DMS 273 (cell line): ENCODE data around the gene ACVRL1.

Experiments
- DNase-seq: peaks from one replicate; lab custom pipeline; 2025; ENCODE audit not compliant: unreplicated experiment; lab: John Stamatoyannopoulos, UW

The ACVRL1 gene

GRCh38 chr12:51907083-51907855, at the start of gene ACVRL1:
ACVRL1 (plus strand) TSS chr12:51907504; CDS start chr12:51912475, 4,971 bp downstream.
- DNase-seq: no peak

- DNase-seq: no peak
These were observed 46.3 kb upstream of the ACVRL1 start for GRCh38 chr12:51860986-51861385.

GRCh38 chr12:51862947-51863346, 44.4 kb upstream of the ACVRL1 start:
- no peak for DNase-seq

GRCh38 chr12:51863363-51863932, 43.9 kb upstream of the ACVRL1 start:
- no peak for DNase-seq

- peak; percentile 85 for DNase-seq
These were observed 43.1 kb upstream of the ACVRL1 start for GRCh38 chr12:51863933-51864832.

DNA sequence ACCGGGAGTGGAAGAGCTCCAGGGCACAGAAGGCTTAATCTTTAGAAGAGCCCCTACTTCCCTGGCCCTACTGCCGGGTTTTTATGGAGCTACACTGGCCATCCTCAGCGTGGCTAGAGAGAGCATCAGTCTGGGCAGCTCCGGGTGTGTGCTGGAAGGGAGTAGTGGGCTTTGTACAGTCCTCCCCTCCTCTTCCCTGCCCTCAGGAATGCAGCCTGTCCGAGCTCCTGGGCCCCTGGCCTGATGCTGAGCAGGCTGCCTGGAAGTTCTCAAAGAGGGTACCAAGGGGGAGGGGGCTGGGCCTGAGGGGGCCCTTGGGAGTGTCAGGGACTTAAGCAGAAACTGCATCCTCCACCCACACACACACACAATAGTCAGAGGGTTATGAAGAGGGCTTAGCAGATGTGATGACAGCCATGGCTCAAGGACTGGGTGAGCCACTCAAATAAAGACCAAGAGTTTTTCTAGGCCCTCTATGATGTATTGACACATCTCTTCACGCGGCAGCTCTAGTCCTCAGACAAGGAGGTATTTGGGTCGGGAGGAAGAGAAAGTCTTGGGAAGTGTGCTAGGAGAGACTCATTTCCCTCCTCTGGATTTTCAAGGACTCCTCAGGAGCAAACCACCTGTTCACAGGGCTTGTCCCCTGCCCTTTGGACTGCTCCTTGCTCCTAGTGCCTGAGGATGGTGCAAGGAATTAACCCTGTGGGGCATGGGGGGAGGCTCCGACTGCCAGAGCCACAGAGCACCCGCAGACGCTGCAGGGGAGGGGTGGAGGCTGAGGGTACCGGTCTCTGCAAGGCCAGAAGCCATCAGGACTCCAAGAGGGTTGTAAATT, 42.3 kb upstream of the ACVRL1 start:
- DNase-seq: peak; percentile 15

DNA sequence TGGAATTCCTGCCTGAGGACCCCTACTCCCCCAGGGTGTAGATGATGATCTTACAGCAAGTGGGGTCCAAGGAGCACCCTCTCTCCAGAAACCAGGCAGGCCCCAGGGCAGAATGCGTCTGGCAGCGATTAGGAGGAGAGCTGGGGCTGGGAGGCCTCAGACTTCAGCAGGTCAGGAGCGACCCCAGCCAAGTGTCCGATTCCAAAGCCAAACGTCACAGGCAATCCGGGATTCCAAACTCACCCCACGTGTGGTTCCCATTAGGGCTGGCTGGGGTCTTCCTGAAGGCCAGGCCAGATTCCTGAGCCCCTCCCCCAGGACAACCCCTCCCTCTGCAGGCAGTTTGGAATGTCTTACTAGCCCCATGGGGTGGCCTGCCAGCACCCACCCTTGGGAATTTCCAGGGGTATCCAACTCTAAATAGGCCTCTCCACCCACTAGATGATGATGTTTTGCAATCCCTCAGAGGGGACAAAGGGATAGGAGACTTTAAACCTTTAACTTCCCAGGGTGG, 41.5 kb upstream of the ACVRL1 start:
- DNase-seq: no peak

GRCh38 chr12:51866324-51866723, 41.0 kb upstream of the ACVRL1 start:
- DNase-seq: no peak

- DNase-seq: no peak
These were observed 40.5 kb upstream of the ACVRL1 start for GRCh38 chr12:51866762-51867161.

DNA sequence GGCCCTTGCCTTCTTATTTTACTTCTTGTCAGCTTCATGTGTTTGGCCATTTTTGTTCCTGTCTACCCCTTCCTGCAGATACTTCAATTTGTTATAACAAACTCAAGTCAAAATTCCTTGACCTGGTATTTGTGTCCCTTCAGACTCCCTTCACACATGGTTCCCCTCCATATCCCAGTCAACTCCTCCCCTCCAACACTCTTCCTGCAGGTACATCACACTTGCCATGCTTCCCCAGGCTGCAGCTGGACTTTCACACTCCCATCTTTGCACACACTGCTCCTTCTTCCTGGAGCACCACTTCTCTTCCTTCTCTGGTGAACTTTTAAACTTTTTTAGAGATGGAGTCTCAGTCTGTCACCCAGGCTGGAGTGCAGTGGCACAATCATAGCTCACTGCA, 39.9 kb upstream of the ACVRL1 start:
- DNase-seq: no peak

- DNase-seq: no peak
These were observed 39.4 kb upstream of the ACVRL1 start for GRCh38 chr12:51867796-51868428.

GRCh38 chr12:51868821-51869495, 38.3 kb upstream of the ACVRL1 start:
- DNase-seq: peak; percentile 74

DNA sequence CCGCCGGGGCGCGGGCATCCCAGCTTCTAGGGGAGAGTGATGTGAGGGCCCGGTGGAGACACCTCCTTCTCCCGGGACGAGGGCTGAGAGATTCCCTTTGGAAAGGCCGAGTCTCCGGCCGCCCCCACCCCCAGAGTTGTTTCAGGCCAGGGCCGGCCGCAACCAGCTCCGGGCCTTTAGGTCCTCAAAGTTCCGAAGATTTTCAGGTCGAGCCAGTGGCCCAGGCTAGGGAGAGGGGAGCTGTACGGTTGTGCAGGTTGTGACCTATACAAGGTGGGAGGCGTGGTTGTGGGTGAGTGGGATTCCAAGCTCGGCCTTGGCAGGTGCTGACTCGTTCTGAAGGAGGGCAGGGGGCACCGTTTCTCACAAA, 37.8 kb upstream of the ACVRL1 start:
- DNase-seq: peak; percentile 40

DNA sequence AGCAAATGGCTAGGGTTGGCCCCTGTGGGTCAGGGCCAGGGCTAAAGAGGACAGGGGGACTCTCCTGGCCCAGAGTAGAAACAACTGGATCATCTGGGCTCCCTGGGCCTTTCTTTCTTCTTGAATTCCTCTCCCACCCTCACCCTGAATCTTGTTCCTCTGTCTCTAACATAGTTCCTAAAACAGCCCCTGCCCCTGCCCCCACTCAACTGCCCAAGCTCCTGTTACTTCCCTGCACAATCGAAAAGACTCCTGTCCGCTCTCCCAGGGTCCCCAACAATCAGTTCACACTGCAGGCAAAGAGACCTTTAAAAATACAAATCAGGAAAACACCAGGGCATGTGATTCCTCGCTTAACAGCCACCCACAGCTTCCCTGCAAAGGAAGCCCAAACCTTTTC, 37.4 kb upstream of the ACVRL1 start:
- no peak for DNase-seq

GRCh38 chr12:51870504-51870903, 36.8 kb upstream of the ACVRL1 start:
- no peak for DNase-seq

DNA sequence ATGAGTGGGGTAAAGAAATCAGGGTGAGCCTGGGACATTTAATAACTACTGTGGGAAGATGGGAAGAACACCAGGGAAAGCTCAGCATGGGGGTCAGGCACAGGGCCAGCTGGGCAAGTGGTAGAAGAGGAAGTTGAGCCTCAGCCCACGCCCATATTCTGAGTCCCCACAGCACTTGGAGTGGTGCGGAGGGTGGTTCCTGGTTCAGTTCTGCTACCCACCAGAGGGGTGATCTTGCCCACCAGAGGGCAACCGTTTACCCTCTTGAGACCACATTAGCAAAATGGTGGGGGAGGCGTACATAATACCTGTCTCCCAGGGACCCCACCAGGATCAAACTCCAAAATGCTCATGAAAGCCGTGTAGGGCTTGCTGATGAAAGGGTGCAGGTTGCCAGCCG, 36.2 kb upstream of the ACVRL1 start:
- peak; percentile 48 for DNase-seq

- DNase-seq: peak; percentile 47
These were observed 35.2 kb upstream of the ACVRL1 start for GRCh38 chr12:51871918-51872688.

DNA sequence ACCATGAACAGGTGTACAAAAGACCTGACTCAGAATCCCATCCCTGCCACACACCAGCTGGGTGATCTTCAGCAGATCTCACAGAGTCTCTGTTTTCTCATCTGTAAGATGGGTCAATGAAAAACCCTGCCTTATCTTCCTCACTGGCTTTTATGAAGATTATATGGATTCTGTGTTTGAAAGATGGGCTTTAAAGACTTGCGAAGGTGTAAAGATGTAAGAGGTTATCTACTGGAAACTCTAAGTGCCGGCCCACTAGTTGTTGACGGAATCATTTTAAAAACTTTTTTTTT, 34.7 kb upstream of the ACVRL1 start:
- no peak for DNase-seq
